Stomach (tissue), 4 donors: ENCODE results near the gene HEATR3.

ENCODE experiments used
- CTCF ChIP-seq, 7 experiments: fragments of 450-650 bp in 4 of 7; fragments of 200-600 bp in 3 of 7; sonication (generic) in 3 of 7; IDR thresholded peaks; one replicate each; pipeline ENCODE4 v1.5.1; 2016 to 2019; ENCODE audit warnings: antibody characterized with exemption in 7 of 7, control low read depth in 2 of 7, mild to moderate bottlenecking in 1 of 7
- EP300 ChIP-seq: sonication (generic); formaldehyde crosslinking; IDR thresholded peaks from one replicate; pipeline ENCODE4 v1.6.1; 2017; ENCODE audit warnings: antibody characterized with exemption
- POLR2A ChIP-seq, 4 donors: fragments of 450-650 bp; IDR thresholded peaks; one replicate each; pipeline ENCODE4 v1.6.1; 2016; ENCODE audit warnings: antibody characterized with exemption in 4 of 4, control low read depth in 2 of 4, mild to moderate bottlenecking in 1 of 4, moderate library complexity in 1 of 4
- POLR2AphosphoS5 ChIP-seq, 3 donors: sonication (generic); formaldehyde crosslinking; IDR thresholded peaks; one replicate each; pipeline ENCODE4 v1.6.1; 2016; ENCODE audit warnings: antibody characterized with exemption in 3 of 3

- TF ChIP-seq POLR2A (IDR thresholded peaks at IDR 0.05) = no peak
- no peak for TF ChIP-seq CTCF (IDR thresholded peaks at IDR 0.05)
- TF ChIP-seq POLR2AphosphoS5 (IDR thresholded peaks at IDR 0.05) = no peak
- TF ChIP-seq EP300 = no peak
Observed at GRCh38 chr16:50137268-50137667, 71.5 kb downstream of the HEATR3 start.
